Measurements from ENCODE around the gene FOXA1.
"Not testable (repeated sequence)": the region's sequence is repeated elsewhere in the genome, so short reads cannot be mapped to it uniquely, and the experiment has no call there.

The FOXA1 gene

DNA sequence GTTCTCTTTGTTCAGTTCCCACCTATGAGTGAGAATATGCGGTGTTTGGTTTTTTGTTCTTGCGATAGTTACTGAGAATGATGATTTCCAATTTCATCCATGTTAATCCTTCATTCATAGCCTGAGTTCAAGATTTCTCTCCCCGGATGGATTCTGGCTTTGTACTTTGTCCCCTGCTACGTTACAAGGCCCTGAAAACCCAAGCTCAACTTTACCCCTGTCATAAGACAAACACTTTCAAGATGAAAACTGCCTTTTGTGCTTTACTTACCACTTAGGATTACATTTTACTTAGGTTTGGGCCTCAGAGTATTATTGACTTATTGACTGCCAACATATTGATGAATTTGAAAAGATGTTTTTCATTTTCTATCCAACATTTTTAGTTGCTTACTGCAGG lies 36.3 kb downstream of the FOXA1 start:
- no peak for DNase-seq (ENCODE audit: low read depth)

DNA sequence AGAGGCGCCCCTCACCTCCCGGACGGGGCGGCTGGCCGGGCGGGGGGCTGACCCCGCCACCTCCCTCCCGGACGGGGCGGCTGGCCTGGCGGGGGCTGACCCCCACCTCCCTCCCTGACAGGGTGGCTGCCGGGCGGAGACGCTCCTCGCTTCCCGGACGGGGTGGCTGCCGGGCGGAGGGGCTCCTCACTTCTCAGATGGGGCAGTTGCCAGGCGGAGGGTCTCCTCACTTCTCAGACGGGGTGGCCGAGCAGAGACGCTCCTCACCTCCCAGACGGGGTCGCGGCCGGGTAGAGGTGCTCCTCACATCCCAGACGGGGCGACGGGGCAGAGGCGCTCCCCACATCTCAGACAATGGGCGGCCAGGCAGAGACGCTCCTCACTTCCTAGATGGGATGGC lies 39.5 kb downstream of the FOXA1 start:
- DNase-seq (ENCODE audit: low read depth), result not testable (repeated sequence)

DNA sequence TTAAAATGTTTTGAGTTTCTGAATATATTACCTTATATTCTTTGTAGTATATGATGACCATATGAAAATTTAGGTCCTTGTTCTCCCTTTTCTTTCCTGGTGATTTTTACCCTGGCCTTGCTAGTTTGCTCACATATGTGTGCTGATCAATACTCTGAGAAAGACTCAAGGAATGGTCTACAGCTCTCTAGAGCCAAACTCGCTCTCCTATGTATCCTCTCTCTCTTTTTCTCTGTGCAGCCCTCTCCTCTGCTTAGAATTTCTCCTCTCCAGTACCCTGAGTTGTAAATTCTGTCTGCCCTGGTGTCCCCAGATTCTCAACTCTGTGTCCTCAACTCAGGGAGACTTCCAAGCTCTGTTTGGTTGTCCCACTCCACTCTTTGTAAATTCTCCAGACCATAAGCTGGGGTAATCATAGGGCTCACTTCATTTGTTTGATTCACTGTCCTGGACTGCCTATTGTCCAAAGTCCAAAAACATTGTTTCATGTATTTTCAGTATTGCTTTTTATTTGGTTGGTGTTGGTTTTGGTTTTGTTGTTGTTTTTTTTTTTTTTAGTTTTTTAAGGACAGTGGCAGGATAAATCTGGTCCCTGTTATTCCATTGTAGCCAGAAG lies 41.0 kb downstream of the FOXA1 start:
- no peak for DNase-seq (ENCODE audit: low read depth)

GRCh38 chr14:37551119-37551518 lies 43.9 kb downstream of the FOXA1 start:
- DNase-seq (ENCODE audit: low read depth), result no peak

GRCh38 chr14:37550511-37550910 lies 44.5 kb downstream of the FOXA1 start:
- DNase-seq (ENCODE audit: low read depth), result no peak

- no peak for DNase-seq (ENCODE audit: low read depth)
Measured at GRCh38 chr14:37546621-37547447, 48.2 kb downstream of the FOXA1 start.

DNA sequence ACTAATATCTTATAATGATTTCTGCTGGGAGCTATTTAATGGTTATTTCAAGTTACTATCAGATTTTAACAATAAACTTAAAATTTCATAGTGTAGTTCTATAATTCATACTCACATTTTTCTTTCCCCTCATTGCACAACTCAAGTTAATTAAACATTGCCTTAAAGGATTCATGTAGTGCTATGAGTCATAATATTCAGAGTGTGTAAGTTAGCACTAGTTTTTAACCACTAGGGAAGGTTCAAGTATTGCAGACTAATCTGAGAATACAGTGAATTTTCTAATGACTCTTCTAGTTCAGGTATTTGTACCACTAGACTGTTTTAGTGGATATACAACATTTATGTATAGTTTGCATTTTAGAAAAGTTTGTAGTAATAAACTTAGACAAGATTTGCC lies 49.9 kb downstream of the FOXA1 start:
- no peak for DNase-seq (ENCODE audit: low read depth)

DNA sequence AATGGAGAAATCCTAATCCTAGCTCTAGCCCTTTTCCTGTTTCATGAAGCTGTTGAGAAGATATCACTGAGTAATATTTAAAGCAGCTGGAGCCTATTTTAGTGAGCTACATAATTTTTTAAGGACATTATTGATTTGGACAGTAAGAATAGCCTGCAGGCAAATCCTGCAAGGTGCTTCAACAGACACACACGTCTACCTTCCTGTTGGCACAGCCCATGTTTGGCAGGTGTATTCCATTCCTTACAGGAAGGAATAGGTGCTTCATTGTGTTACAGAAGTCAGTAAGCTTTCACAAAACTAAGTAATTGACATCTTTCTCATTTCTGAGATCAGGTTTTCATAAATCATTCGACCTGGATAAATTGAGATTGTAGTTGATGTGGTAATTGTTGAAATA lies 50.6 kb downstream of the FOXA1 start:
- no peak for DNase-seq (ENCODE audit: low read depth)

DNA sequence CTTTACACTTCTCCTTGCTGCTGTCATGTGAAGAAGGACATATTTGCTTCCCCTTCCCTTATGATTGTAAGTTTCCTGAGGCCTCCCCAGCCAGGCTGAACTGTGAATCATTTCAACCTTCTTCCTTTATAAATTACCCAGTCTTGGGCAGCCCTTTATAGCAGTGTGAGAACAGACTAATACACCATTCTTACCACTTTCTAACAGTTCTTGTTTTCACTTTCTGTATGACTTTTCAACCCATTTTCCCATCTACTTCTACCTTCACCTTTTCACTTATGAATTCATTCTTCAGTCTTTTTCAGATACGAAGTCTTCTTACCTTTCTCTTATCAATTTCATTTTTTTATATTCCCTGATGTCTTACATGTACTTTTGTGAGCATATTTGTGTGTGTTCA lies 55.1 kb downstream of the FOXA1 start:
- no peak for DNase-seq (ENCODE audit: low read depth)
